OCI-LY3 (cell line): ENCODE results near the gene RRP1B.
"Not testable (repeated sequence)": the region's sequence is repeated elsewhere in the genome, so short reads cannot be mapped to it uniquely, and the experiment has no call there.

ENCODE experiments used
- H2AFZ ChIP-seq: fragments of 200-600, 300-600 bp; shearing (Covaris generic); 2 replicates; pipeline ENCODE4 v1.6.0; 2014; ENCODE audit warnings: antibody characterized with exemption, low read depth, low read length
- H3K27ac ChIP-seq: fragments of 200-600, 300-600 bp; sonication (generic); 2 replicates; pipeline ENCODE4 v1.5.1; 2014; ENCODE audit warnings: mild to moderate bottlenecking, low read length, moderate library complexity, mixed read lengths
- H3K27me3 ChIP-seq: fragments of 200-600, 300-600 bp; sonication (generic); 2 replicates; pipeline ENCODE4 v1.6.1; 2014; ENCODE audit warnings: low read depth, low read length, mixed read lengths
- H3K36me3 ChIP-seq: fragments of 200-600, 300-600 bp; sonication (generic); replicated peaks from 2 replicates; pipeline ENCODE3; 2014; ENCODE audit warnings: low read depth, low read length, mixed read lengths
- H3K4me1 ChIP-seq: fragments of 300-600, 200-600 bp; sonication (generic); 2 replicates; pipeline ENCODE4 v1.6.1; 2014; ENCODE audit warnings: low read length, mixed read lengths
- H3K4me2 ChIP-seq: fragments of 200-600, 300-600 bp; sonication (generic); 2 replicates; pipeline ENCODE4 v1.6.1; 2014; ENCODE audit warnings: low read length, mixed read lengths
- H3K4me3 ChIP-seq: fragments of 300-600, 200-600 bp; sonication (generic); 2 replicates; pipeline ENCODE4 v1.5.1; 2014; ENCODE audit warnings: antibody characterized with exemption, mild to moderate bottlenecking, low read length, moderate library complexity
- H3K79me2 ChIP-seq: fragments of 300-600, 200-600 bp; shearing (Covaris generic); 2 replicates; pipeline ENCODE4 v1.6.1; 2014; ENCODE audit warnings: mild to moderate bottlenecking, low read length, mixed read lengths
- H3K9ac ChIP-seq: fragments of 300-600, 200-600 bp; shearing (Covaris generic); 2 replicates; pipeline ENCODE4 v1.6.0; 2014; ENCODE audit warnings: mild to moderate bottlenecking, low read length, moderate library complexity
- H3K9me3 ChIP-seq: fragments of 200-600, 300-600 bp; shearing (Covaris generic); 2 replicates; pipeline ENCODE4 v1.6.1; 2014; ENCODE audit warnings: low read length, mixed read lengths; ENCODE audit not compliant: insufficient read depth
- H4K20me1 ChIP-seq: fragments of 200-600, 300-600 bp; sonication (generic); 2 replicates; pipeline ENCODE4 v1.6.1; 2016; ENCODE audit warnings: low read length, mixed read lengths; ENCODE audit not compliant: insufficient read depth
- CTCF ChIP-seq: fragments of 200-600, 300-600 bp; sonication (generic); IDR thresholded peaks from 2 replicates; pipeline ENCODE4 v1.5.1; 2014; ENCODE audit warnings: antibody characterized with exemption, low read length, low read depth
- EZH2phosphoT487 ChIP-seq: fragments of 200-600 bp; shearing (Covaris generic); IDR thresholded peaks from 2 replicates; pipeline ENCODE4 v1.6.1; 2018; ENCODE audit warnings: antibody characterized with exemption, mixed run types, low read depth

RRP1B gene

DNA sequence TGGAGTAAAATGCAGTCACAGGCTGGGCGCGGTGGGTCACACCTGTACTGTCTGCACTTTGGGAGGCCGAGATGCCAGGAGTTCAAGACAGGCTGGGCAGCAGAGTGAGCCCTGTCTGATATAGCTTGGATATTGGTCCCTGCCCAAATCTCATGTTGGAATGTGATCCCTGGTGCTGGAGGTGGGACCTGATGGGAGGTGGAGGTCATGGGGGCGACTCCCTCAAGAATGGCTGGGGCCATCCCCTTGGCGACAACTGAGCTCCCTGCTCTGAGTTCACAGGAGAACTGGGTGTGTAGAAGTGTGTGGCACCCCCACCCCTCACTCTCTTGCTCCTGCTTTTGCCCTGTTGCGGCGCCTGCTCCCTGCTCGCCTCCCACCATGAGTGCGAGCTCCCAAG is 48.1 kb downstream of the RRP1B start:
- Histone ChIP-seq H3K27me3 (peaks cover 17% of the 10 kb centered on the region), H3K9ac (no peak overlapping the region), H4K20me1 (no peaks in the 10 kb centered on the region), H2AFZ (no peak overlapping the region), H3K4me1 (peaks cover 8% of the 10 kb centered on the region), H3K4me2 (no peak overlapping the region), H3K9me3 (no peaks in the 10 kb centered on the region), H3K4me3 (no peak overlapping the region), H3K79me2 (no peaks in the 10 kb centered on the region), H3K36me3 (no peaks in the 10 kb centered on the region), H3K27ac (no peak overlapping the region)
- TF ChIP-seq CTCF (no peak), EZH2phosphoT487 (no peak)

DNA sequence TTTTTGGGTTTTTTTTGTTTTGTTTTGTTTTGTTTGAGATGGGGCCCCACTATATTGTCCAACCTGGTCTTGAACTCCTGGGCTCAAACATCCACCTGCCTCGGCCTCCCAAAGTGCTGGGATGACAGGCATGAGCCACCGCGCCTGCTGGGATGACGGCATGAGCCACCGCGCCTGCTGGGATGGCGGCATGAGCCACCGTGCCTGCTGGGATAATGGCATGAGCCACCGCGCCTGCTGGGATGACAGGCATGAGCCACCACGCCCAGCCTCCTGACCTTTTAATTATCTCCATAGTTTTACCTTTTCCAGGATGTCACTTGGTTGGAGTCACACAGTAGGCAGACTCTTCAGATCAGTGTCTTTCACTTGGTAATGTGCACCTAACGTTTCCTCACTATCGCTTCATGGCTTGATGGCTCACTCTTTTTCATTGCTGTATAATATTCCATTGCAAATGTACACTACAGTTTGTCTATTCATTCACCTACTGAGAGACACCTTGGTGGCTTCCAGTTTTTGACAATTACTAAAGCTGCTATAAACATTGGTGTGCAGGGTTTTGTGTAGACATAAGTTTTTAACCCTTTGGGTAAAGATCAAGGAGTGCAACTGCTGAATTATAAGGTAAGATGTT is 49.5 kb downstream of the RRP1B start:
- H3K9me3 ChIP-seq: no peaks in the 10 kb centered on the region
- no peak for TF ChIP-seq CTCF
- TF ChIP-seq EZH2phosphoT487: no peak
- no peak overlapping the region for H3K4me3 ChIP-seq
- no peaks in the 10 kb centered on the region for H4K20me1 ChIP-seq
- H2AFZ ChIP-seq: no peak overlapping the region
- no peak overlapping the region for H3K4me2 ChIP-seq
- H3K27ac ChIP-seq: no peak overlapping the region
- H3K9ac ChIP-seq: no peak overlapping the region
- peaks cover 8% of the 10 kb centered on the region for H3K4me1 ChIP-seq
- H3K79me2 ChIP-seq: no peaks in the 10 kb centered on the region
- H3K36me3 ChIP-seq: no peaks in the 10 kb centered on the region
- H3K27me3 ChIP-seq: peaks cover 20% of the 10 kb centered on the region

- no peak overlapping the region for H3K4me2 ChIP-seq
- H2AFZ ChIP-seq: no peak overlapping the region
- H3K9ac ChIP-seq: no peak overlapping the region
These were observed 53.0 kb downstream of the RRP1B start for GRCh38 chr21:43712268-43712942.

GRCh38 chr21:43713123-43713522 is 53.8 kb downstream of the RRP1B start:
- not testable (repeated sequence) for H3K36me3 ChIP-seq, H3K4me3 ChIP-seq, H3K9ac ChIP-seq, H2AFZ ChIP-seq, H4K20me1 ChIP-seq, H3K4me2 ChIP-seq, H3K79me2 ChIP-seq, H3K9me3 ChIP-seq, H3K27ac ChIP-seq
- Histone ChIP-seq H3K4me1 (peaks cover 31% of the 10 kb centered on the region), H3K27me3 (peaks cover 35% of the 10 kb centered on the region)

More at GRCh38 chr21:43712268-43712942, 53.0 kb downstream of the RRP1B start:
- TF ChIP-seq EZH2phosphoT487: no peak
- no peak for TF ChIP-seq CTCF
- Histone ChIP-seq H3K27me3 (peaks cover 33% of the 10 kb centered on the region), H3K79me2 (no peaks in the 10 kb centered on the region), H3K4me1 (peaks cover 28% of the 10 kb centered on the region), H4K20me1 (no peaks in the 10 kb centered on the region), H3K27ac (no peak overlapping the region), H3K4me3 (no peak overlapping the region), H3K9me3 (no peaks in the 10 kb centered on the region), H3K36me3 (no peaks in the 10 kb centered on the region)
